Nephron progenitor cell (in vitro differentiated cells): ENCODE measurements around the gene MMAB.
A peak's percentile ranks its signal among the peaks of the same experiment; 100 is the strongest.

Experiments
- DNase-seq: peaks from one replicate; pipeline ENCODE4 v3.0.0; 2021
- H3K27ac Mint-ChIP-seq: 2 replicates; pipeline ENCODE4 v1.8.0; 2021; ENCODE audit warnings: mild to moderate bottlenecking, moderate library complexity, mixed read lengths
- H3K27me3 Mint-ChIP-seq: 2 replicates; pipeline ENCODE4 v1.8.0; 2021; ENCODE audit warnings: mild to moderate bottlenecking, low read depth, mixed read lengths; ENCODE audit not compliant: poor library complexity
- H3K36me3 Mint-ChIP-seq: 2 replicates; pipeline ENCODE4 v1.8.0; 2021; ENCODE audit warnings: low read depth, mixed read lengths
- H3K4me1 Mint-ChIP-seq: 2 replicates; pipeline ENCODE4 v1.8.0; 2021; ENCODE audit warnings: mixed read lengths
- H3K4me3 Mint-ChIP-seq: 2 replicates; pipeline ENCODE4 v1.8.0; 2021; ENCODE audit warnings: mild to moderate bottlenecking, moderate library complexity, mixed read lengths
- H3K9me3 Mint-ChIP-seq: 2 replicates; pipeline ENCODE4 v1.8.0; 2021; ENCODE audit warnings: mild to moderate bottlenecking, moderate library complexity, mixed read lengths
- CTCF ChIP-seq: fragments of 200-600 bp; sonication (generic); IDR thresholded peaks from 2 replicates; pipeline ENCODE4 v1.5.0; 2021; ENCODE audit warnings: antibody characterized with exemption

MMAB gene

GRCh38 chr12:109596418-109597244, 23.3 kb upstream of the MMAB start:
- DNase-seq, result no peak
- Mint-ChIP-seq H3K27me3 (peaks cover 7% of the 10 kb centered on the region), H3K9me3 (no peaks in the 10 kb centered on the region), H3K36me3 (peaks cover 16% of the 10 kb centered on the region), H3K4me1 (peaks cover 17% of the 10 kb centered on the region), H3K27ac (no peak overlapping the region), H3K4me3 (no peak overlapping the region)
- no peak for TF ChIP-seq CTCF

GRCh38 chr12:109595321-109595902, 22.1 kb upstream of the MMAB start:
- Mint-ChIP-seq H3K9me3 (no peaks in the 10 kb centered on the region), H3K36me3 (peaks cover 16% of the 10 kb centered on the region), H3K4me3 (no peak overlapping the region), H3K27ac (no peak overlapping the region), H3K4me1 (peaks cover 17% of the 10 kb centered on the region), H3K27me3 (peaks cover 4% of the 10 kb centered on the region)
- no peak for TF ChIP-seq CTCF
- DNase-seq, result no peak

- H3K36me3 Mint-ChIP-seq, result peaks cover 16% of the 10 kb centered on the region
- H3K4me1 Mint-ChIP-seq, result peaks cover 17% of the 10 kb centered on the region
- H3K27ac Mint-ChIP-seq, result no peak overlapping the region
- no peak for DNase-seq
- H3K4me3 Mint-ChIP-seq, result no peak overlapping the region
- TF ChIP-seq CTCF, result no peak
- H3K27me3 Mint-ChIP-seq, result peaks cover 4% of the 10 kb centered on the region
- H3K9me3 Mint-ChIP-seq, result no peaks in the 10 kb centered on the region
Measured at GRCh38 chr12:109594556-109595317, 21.4 kb upstream of the MMAB start.

GRCh38 chr12:109592905-109593272, 19.6 kb upstream of the MMAB start:
- H3K27me3 Mint-ChIP-seq, result peaks cover 4% of the 10 kb centered on the region

GRCh38 chr12:109592195-109592904, 19.0 kb upstream of the MMAB start:
- Mint-ChIP-seq H3K27ac (peak overlapping the region; percentile 66), H3K4me1 (no peaks in the 10 kb centered on the region), H3K4me3 (no peak overlapping the region), H3K36me3 (peaks cover 30% of the 10 kb centered on the region), H3K9me3 (no peaks in the 10 kb centered on the region), H3K27me3 (peaks cover 4% of the 10 kb centered on the region)
- DNase-seq, result no peak
- TF ChIP-seq CTCF, result no peak

More at GRCh38 chr12:109592905-109593272, 19.6 kb upstream of the MMAB start:
- TF ChIP-seq CTCF, result no peak
- no peak overlapping the region for H3K4me3 Mint-ChIP-seq
- no peak overlapping the region for H3K27ac Mint-ChIP-seq
- H3K36me3 Mint-ChIP-seq, result peaks cover 28% of the 10 kb centered on the region
- H3K9me3 Mint-ChIP-seq, result no peaks in the 10 kb centered on the region
- peaks cover 5% of the 10 kb centered on the region for H3K4me1 Mint-ChIP-seq
- DNase-seq, result no peak
